Testis (tissue), 2 donors: ENCODE data around the gene C10orf95.

Experiments used
- CTCF ChIP-seq, 3 experiments: fragments of 450-650 bp in 2 of 3; fragments of 200-600 bp in 1 of 3; sonication (generic) in 1 of 3; IDR thresholded peaks; one replicate each; pipeline ENCODE4 v1.5.1; 2016 to 2019; ENCODE audit warnings: antibody characterized with exemption in 3 of 3, mild to moderate bottlenecking in 2 of 3, moderate library complexity in 1 of 3
- POLR2A ChIP-seq: fragments of 450-650 bp; IDR thresholded peaks from one replicate; pipeline ENCODE4 v1.6.1; 2017; ENCODE audit warnings: antibody characterized with exemption, mild to moderate bottlenecking, moderate library complexity

- no peak for TF ChIP-seq CTCF (IDR thresholded peaks at IDR 0.05)
- no peak for TF ChIP-seq POLR2A
Observed at GRCh38 chr10:102444851-102445250, 6.5 kb downstream of the C10orf95 start.
